HS-27A (cell line): ENCODE measurements around the gene INTS6.
A peak's percentile ranks its signal among the peaks of the same experiment; 100 is the strongest.

ENCODE experiments used
- DNase-seq: peaks from one replicate; pipeline ENCODE4 v3.0.0-alpha.2; 2012; ENCODE audit warnings: low read depth, missing footprints

The INTS6 gene

GRCh38 chr13:51452361-51453206, at the start of gene INTS6:
Gene INTS6 (minus strand): TSS chr13:51453036. CDS start chr13:51452525, 511 bp downstream.
- DNase-seq = peak; percentile 84

- DNase-seq = no peak
Observed at GRCh38 chr13:51502153-51502651, 49.4 kb upstream of the INTS6 start.

- no peak for DNase-seq
Observed at GRCh38 chr13:51501592-51502152, 48.8 kb upstream of the INTS6 start.

GRCh38 chr13:51501096-51501495, 48.3 kb upstream of the INTS6 start:
- no peak for DNase-seq

GRCh38 chr13:51500687-51501086, 47.9 kb upstream of the INTS6 start:
- no peak for DNase-seq

- DNase-seq = no peak
Observed at GRCh38 chr13:51499841-51500240, 47.0 kb upstream of the INTS6 start.

- DNase-seq = no peak
Observed at GRCh38 chr13:51495316-51495715, 42.5 kb upstream of the INTS6 start.

GRCh38 chr13:51494156-51494555, 41.3 kb upstream of the INTS6 start:
- DNase-seq = no peak

GRCh38 chr13:51488212-51488611, 35.4 kb upstream of the INTS6 start:
- DNase-seq = no peak

GRCh38 chr13:51481656-51482055, 28.8 kb upstream of the INTS6 start:
- no peak for DNase-seq

- DNase-seq = no peak
Observed at GRCh38 chr13:51479199-51479523, 26.3 kb upstream of the INTS6 start.

GRCh38 chr13:51478418-51479198, 25.8 kb upstream of the INTS6 start:
- no peak for DNase-seq

- DNase-seq = no peak
Observed at GRCh38 chr13:51477653-51478324, 25.0 kb upstream of the INTS6 start.

- DNase-seq = no peak
Observed at GRCh38 chr13:51477149-51477548, 24.3 kb upstream of the INTS6 start.

- DNase-seq = no peak
Observed at GRCh38 chr13:51475727-51476501, 23.1 kb upstream of the INTS6 start.

- no peak for DNase-seq
Observed at GRCh38 chr13:51469790-51470189, 17.0 kb upstream of the INTS6 start.

GRCh38 chr13:51467730-51468129, 14.9 kb upstream of the INTS6 start:
- no peak for DNase-seq

- DNase-seq = no peak
Observed at GRCh38 chr13:51465124-51465523, 12.3 kb upstream of the INTS6 start.

- DNase-seq = no peak
Observed at GRCh38 chr13:51457086-51457815, 4.4 kb upstream of the INTS6 start.

GRCh38 chr13:51456510-51456909, 3.7 kb upstream of the INTS6 start:
- DNase-seq = no peak

- no peak for DNase-seq
Observed at GRCh38 chr13:51455532-51455931, 2.7 kb upstream of the INTS6 start.
